ENCODE measurements around the gene GBF1.

GBF1 gene

GRCh38 chr10:102311025-102311420 is 65.7 kb downstream of the GBF1 start:
- no peak overlapping the region for H3K4me3 ChIP-seq (replicated peaks; ENCODE audit: insufficient read depth, low read length)
- DNase-seq (ENCODE audit: low read depth in 1 of 2, low spot score in 1 of 2), result no peak
- no peaks in the 10 kb centered on the region for H3K27me3 ChIP-seq (ENCODE audit: insufficient read depth, poor library complexity, severe bottlenecking)
- TF ChIP-seq GABPA (IDR thresholded peaks at IDR 0.05; ENCODE audit: low read depth) (no peak), POLR2AphosphoS5 (IDR thresholded peaks at IDR 0.05; ENCODE audit: low read depth) (no peak), SPI1 (IDR thresholded peaks at IDR 0.05; ENCODE audit: borderline replicate concordance, low read depth) (no peak)
- TF ChIP-seq, protein P1, sequence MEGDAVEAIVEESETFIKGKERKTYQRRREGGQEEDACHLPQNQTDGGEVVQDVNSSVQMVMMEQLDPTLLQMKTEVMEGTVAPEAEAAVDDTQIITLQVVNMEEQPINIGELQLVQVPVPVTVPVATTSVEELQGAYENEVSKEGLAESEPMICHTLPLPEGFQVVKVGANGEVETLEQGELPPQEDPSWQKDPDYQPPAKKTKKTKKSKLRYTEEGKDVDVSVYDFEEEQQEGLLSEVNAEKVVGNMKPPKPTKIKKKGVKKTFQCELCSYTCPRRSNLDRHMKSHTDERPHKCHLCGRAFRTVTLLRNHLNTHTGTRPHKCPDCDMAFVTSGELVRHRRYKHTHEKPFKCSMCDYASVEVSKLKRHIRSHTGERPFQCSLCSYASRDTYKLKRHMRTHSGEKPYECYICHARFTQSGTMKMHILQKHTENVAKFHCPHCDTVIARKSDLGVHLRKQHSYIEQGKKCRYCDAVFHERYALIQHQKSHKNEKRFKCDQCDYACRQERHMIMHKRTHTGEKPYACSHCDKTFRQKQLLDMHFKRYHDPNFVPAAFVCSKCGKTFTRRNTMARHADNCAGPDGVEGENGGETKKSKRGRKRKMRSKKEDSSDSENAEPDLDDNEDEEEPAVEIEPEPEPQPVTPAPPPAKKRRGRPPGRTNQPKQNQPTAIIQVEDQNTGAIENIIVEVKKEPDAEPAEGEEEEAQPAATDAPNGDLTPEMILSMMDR (IDR thresholded peaks at IDR 0.05; ENCODE audit: insufficient read depth, low read length), result no peak
- TF ChIP-seq, protein P2, sequence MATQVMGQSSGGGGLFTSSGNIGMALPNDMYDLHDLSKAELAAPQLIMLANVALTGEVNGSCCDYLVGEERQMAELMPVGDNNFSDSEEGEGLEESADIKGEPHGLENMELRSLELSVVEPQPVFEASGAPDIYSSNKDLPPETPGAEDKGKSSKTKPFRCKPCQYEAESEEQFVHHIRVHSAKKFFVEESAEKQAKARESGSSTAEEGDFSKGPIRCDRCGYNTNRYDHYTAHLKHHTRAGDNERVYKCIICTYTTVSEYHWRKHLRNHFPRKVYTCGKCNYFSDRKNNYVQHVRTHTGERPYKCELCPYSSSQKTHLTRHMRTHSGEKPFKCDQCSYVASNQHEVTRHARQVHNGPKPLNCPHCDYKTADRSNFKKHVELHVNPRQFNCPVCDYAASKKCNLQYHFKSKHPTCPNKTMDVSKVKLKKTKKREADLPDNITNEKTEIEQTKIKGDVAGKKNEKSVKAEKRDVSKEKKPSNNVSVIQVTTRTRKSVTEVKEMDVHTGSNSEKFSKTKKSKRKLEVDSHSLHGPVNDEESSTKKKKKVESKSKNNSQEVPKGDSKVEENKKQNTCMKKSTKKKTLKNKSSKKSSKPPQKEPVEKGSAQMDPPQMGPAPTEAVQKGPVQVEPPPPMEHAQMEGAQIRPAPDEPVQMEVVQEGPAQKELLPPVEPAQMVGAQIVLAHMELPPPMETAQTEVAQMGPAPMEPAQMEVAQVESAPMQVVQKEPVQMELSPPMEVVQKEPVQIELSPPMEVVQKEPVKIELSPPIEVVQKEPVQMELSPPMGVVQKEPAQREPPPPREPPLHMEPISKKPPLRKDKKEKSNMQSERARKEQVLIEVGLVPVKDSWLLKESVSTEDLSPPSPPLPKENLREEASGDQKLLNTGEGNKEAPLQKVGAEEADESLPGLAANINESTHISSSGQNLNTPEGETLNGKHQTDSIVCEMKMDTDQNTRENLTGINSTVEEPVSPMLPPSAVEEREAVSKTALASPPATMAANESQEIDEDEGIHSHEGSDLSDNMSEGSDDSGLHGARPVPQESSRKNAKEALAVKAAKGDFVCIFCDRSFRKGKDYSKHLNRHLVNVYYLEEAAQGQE (IDR thresholded peaks at IDR 0.05; ENCODE audit: insufficient replicate concordance, low read depth), result no peak
- H3K27ac ChIP-seq (replicated peaks), result no peak overlapping the region

DNA sequence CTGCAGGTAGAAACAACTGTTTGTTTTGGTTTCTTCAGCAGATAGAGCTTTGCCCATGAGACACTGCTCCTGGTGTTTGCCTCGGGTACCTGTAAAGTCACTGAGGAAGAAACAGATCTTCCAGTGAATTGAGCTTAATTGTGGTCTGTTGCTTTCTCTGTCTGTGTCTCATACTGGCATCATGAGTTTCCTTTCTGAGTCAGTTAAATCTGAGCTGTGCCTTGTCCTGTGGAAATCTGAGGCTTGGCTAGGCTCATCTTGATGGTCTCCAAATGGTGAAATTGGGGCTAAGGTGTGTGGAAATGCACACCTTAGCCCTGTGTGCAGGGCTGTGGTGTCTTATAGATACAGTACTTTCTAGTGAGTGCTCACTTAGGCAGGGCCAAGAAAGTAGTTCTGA is 67.4 kb downstream of the GBF1 start:
- no peak overlapping the region for H3K4me3 ChIP-seq (replicated peaks; ENCODE audit: insufficient read depth, low read length)
- H3K27me3 ChIP-seq (ENCODE audit: insufficient read depth, poor library complexity, severe bottlenecking), result no peaks in the 10 kb centered on the region
- TF ChIP-seq POLR2AphosphoS5 (IDR thresholded peaks at IDR 0.05; ENCODE audit: low read depth), result no peak
- TF ChIP-seq, protein P1 (IDR thresholded peaks at IDR 0.05; ENCODE audit: insufficient read depth, low read length), result no peak
- no peak for TF ChIP-seq GABPA (IDR thresholded peaks at IDR 0.05; ENCODE audit: low read depth)
- TF ChIP-seq, protein P2 (IDR thresholded peaks at IDR 0.05; ENCODE audit: insufficient replicate concordance, low read depth), result no peak
- DNase-seq (ENCODE audit: low read depth in 1 of 2, low spot score in 1 of 2), result no peak
- H3K27ac ChIP-seq (replicated peaks), result no peak overlapping the region

DNA sequence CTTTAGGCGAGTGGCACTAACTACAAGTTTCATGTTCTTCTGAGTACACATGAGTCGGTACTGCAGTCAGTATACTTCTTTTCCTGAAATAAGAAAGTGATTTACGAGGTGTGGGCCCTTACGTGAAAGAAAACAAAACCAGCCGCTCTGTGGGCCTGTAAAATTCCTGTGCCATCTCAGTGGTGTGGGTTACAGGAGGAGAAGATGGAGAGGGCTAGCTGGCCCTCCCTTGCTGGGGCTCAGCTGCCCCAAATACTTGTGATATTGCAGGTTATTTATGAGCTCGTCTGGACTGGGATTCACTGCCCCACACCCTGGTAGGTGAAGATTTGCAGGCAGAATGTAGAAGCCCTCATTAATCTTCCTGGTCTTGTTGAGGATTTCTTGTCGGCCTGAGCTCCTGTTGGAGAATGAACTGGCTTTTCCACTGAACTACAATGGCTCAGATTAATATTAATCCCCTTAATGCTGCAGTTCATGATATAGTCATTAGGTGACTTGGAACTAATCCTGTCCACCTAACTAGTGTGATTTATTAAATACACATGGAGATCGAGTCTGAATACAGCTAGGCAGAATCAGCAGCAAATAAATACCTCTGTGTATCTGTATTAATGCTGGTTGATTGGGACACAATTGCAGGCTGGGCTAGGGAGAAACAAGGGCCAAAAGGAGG is 68.0 kb downstream of the GBF1 start:
- TF ChIP-seq GABPA (IDR thresholded peaks at IDR 0.05; ENCODE audit: low read depth) (no peak), POLR2AphosphoS5 (IDR thresholded peaks at IDR 0.05; ENCODE audit: low read depth) (no peak), SPI1 (IDR thresholded peaks at IDR 0.05; ENCODE audit: borderline replicate concordance, low read depth) (no peak)
- TF ChIP-seq, protein P2 (IDR thresholded peaks at IDR 0.05; ENCODE audit: insufficient replicate concordance, low read depth), result no peak
- TF ChIP-seq, protein P1 (IDR thresholded peaks at IDR 0.05; ENCODE audit: insufficient read depth, low read length), result no peak
- DNase-seq (ENCODE audit: low read depth in 1 of 2, low spot score in 1 of 2), result no peak
- Histone ChIP-seq H3K27ac (replicated peaks) (no peak overlapping the region), H3K27me3 (ENCODE audit: insufficient read depth, poor library complexity, severe bottlenecking) (no peaks in the 10 kb centered on the region), H3K4me3 (replicated peaks; ENCODE audit: insufficient read depth, low read length) (no peak overlapping the region)
